D721Med (cell line): ENCODE measurements around the gene C3orf38.

ENCODE experiments used
- DNase-seq: peaks from one replicate; pipeline ENCODE4 v3.0.0; 2011; ENCODE audit warnings: low spot score; ENCODE audit not compliant: insufficient read length
- FAIRE-seq: peaks from 2 replicates; lab custom pipeline; 2011; peaks lifted over from hg19 to GRCh38; lab: Jason Lieb, UNC
- TF ChIP-seq, protein P1 (sequence below): IDR thresholded peaks from 2 replicates; pipeline ENCODE4 v1.5.1; 2012; ENCODE audit warnings: mild to moderate bottlenecking, control low read depth; ENCODE audit not compliant: insufficient read depth; ENCODE audit errors: missing control alignments

The C3orf38 gene

DNA sequence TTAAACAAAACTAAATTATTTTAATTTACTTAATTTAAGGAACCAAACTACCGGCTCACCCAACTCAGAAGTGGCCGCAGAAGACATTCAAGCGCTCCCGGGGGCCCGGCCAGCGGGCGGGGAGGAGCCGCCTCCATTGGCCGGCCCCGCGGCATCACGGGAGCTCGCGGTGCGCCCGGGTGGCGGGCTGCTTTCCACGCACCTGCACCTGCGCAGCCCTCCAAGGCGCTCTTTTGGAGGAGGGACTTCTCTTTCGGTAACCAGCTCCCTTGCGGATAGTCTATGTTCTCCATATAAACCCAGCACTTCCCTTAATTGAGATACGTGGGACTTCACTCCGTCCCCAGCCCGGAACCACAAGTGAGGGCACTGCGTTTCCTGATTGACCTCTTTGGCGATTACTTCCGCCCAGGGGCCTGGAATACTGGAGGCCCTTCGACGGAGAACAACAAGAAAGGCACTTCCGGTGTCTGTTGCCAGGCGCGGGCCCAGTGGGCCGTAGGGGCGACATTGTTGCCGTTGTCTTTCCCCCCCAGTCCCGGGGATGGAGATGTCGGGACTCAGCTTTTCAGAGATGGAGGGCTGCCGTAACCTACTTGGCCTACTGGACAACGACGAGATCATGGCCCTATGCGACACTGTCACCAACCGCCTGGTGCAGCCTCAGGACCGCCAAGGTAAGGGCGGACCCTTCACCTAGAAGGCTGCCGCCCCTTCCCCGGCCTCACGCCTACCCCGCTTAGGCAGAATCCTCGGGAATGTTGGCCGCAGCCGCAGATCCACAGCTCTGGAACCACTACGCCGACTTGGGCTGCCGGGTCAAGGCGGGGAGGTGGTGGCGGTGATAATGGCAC, at the start of gene C3orf38:
Gene C3orf38, plus strand, starts transcription at position 451 of the 854 bp plus-strand sequence. Its CDS starts 94 bp downstream, at position 545.
- DNase-seq = peak; percentile 47
- TF ChIP-seq, protein P1, sequence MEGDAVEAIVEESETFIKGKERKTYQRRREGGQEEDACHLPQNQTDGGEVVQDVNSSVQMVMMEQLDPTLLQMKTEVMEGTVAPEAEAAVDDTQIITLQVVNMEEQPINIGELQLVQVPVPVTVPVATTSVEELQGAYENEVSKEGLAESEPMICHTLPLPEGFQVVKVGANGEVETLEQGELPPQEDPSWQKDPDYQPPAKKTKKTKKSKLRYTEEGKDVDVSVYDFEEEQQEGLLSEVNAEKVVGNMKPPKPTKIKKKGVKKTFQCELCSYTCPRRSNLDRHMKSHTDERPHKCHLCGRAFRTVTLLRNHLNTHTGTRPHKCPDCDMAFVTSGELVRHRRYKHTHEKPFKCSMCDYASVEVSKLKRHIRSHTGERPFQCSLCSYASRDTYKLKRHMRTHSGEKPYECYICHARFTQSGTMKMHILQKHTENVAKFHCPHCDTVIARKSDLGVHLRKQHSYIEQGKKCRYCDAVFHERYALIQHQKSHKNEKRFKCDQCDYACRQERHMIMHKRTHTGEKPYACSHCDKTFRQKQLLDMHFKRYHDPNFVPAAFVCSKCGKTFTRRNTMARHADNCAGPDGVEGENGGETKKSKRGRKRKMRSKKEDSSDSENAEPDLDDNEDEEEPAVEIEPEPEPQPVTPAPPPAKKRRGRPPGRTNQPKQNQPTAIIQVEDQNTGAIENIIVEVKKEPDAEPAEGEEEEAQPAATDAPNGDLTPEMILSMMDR = no peak
- FAIRE-seq = no peak

DNA sequence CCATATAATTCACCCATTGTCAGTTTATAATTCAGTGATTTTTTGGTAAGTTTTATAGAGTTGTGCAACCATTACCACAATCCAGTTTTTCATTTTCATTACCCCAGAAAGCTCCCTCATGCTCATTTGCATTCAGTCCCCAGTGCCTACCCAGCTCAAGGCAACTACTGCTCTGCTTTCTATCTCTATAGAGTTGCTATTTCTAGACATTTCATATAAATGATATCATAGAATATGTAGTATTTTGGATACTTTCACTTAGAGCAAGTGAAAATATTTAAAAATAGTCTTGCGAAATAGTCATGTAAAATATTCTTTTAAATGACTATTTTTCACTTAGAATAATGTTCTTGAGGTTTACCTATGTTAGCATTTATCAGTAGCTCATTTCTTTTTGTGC, 48.6 kb upstream of the C3orf38 start:
- DNase-seq (no peak), FAIRE-seq (no peak)
- TF ChIP-seq, protein P1 = no peak

DNA sequence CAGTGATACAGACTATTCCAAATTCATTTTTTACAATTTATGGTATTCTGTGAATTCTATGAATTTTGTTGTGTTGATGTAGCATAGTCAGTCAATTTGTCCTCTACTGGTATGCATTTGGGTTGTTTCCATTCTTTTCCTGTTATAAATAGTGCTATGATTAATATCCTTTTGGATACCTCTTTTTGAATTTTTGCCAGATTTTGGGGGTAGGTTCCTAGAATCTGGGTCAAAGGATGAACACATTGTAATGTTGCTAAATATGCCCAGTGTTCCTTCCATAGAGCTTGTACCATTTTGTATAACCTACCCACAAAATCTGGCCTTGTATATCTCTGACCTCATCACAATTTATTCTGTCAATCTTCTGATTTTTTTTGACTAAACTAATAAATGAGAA, 44.4 kb upstream of the C3orf38 start:
- DNase-seq = no peak
- TF ChIP-seq, protein P1 = no peak
- FAIRE-seq = no peak

DNA sequence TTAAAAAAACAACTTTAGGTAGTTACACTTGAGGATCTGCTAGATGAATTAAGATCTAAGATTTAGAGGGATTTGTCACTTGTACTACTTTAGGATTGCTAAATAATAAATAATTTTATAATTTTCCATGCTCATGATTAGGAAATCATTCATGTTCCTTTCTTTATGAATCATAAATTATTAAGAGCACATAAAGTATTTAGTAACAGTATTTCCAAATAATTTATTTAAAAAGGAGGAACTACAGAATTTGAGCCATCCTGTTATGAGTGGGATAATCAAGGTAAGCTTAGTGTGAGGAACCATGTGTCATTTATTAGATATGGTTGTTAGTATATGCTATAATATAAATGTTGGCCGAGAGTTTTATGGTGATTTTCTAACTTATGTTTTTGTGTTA, 37.5 kb upstream of the C3orf38 start:
- DNase-seq (no peak), FAIRE-seq (no peak)
- TF ChIP-seq, protein P1 = no peak

DNA sequence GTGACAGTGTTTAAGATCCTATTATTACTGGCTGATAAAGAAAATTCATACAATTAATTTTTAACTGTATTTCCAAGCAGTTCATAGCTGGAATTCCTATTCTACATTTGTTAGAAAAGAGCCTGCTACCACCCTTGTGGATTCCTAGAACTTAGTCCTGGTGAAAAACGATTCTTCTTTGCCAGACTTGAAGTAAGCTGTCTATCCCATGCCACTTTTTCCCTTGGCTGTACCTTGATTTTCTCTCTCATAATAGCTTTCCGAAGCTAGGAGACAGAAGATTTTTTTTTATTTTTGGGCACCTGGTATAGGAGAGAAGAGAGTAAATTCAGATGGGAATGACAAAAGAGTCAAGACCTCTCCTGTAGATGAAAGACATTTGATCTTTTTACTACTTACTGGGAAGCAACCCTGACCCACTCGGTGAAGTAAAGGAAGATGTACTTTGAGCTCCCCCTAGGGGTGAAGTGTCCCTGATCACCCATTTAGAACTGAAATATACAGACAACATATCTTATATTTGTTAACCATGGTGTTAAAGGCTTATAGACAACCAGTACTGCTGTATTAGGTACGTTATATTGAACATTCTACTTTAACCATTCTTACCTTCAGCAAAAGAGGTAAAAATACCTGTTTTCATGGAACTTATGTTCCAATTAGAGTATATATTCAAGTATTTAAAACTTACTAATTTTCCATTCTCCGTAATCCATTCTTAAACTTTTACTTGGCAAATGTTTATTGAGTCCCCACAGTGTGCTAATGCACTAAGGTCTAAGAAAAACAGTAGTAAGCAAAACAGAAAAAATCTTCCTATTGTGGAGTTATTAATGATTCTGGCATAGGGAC, 36.2 kb upstream of the C3orf38 start:
- FAIRE-seq (peak; percentile 81), DNase-seq (no peak)
- TF ChIP-seq, protein P1 = peak; percentile 65

DNA sequence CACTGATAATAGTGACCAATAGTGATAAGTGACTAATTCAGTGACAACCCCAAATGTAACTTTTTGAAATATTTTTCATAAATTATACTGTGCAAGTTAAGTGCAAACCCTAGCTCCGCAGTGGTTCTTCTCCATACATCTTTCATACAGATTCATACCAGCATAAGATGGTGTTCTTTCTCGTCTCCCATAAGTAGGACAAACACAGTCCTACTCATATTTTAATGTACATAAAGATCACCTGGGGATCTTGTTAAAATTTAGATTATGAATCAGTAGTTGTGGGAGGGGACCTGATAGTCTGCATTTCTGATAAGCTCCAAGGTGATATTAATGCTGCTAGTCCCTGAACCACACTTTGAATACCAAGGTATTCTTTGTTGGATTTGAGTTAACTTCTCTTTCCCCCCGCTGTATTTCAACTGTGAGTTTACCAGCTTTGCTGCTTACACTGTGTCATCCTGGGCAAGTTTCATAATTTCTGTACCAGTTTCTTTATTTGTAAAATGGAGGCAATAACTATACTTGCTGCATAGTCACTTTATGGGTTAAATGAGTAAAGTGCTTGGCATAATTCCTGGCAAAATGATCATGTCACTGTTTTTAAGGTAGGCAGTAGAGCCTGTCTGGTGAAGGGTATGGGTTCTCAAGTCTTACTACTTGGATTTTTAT, 34.7 kb upstream of the C3orf38 start:
- TF ChIP-seq, protein P1 = no peak
- DNase-seq = no peak
- no peak for FAIRE-seq
